ENCODE data around the gene CHST14. TPM values are rescaled to one million over a fixed set of nuclear protein-coding genes. Genes with fewer than 3 reads are reported as not detected.

The CHST14 gene
- total and polyA plus RNA-seq, 2 of the 8 experiments (the other 6 are each of a cell fraction or from before 2014, with no cell fraction given): 13.4 to 20.3 TPM

- CTCF ChIA-PET (ENCODE audit: partially characterized antibody): interaction anchor here (0.6 to 1.7 kb wide), 11 partner anchors 10 to 155 kb away, joined by 3 to 7 read pairs (median 3); partner anchors contain the start of gene CCDC9B
- Histone ChIP-seq H3K23me2 (ENCODE audit: low read depth, low read length) (peaks cover 26% of the 10 kb centered on the region), H4K8ac (ENCODE audit: extremely low read depth, insufficient read depth, low read length) (no peak overlapping the region; the same call in 1 of the 2 replicates), H2BK20ac (ENCODE audit: low read length) (0 out of 2 replicates have a peak overlapping the region, but pooled peaks have one; percentile 72), H3K27me3 (replicated peaks in 1 of 4; ENCODE audit: control insufficient read depth in 3 of 4, extremely low read depth in 1 of 4, insufficient read depth in 3 of 4, low read length in 3 of 4) (peaks cover 0 to 31% (median 18%) of the 10 kb centered on the region in 4 experiments; a peak in 5 of 7 replicates), H3K9ac (replicated peaks in 1 of 4; ENCODE audit: extremely low read depth in 1 of 4, low read depth in 3 of 4, low read length in 3 of 4) (no peak overlapping the region), H4K20me1 (replicated peaks in 1 of 2; ENCODE audit: control insufficient read depth in 1 of 2, insufficient read depth in 2 of 2, low read length in 2 of 2) (peaks cover 0 to 2% of the 10 kb centered on the region in 2 experiments), H3K14ac (ENCODE audit: insufficient read length) (no peak overlapping the region), H2BK12ac (ENCODE audit: low read depth, low read length) (peak overlapping the region; percentile 69; the same call in 1 of the 2 replicates), H3K36me3 (ENCODE audit: control insufficient read depth in 2 of 4, insufficient read depth in 4 of 4, low read length in 3 of 4) (no peaks in the 10 kb centered on the region), H3K79me1 (ENCODE audit: low read depth, low read length) (no peaks in the 10 kb centered on the region), H2BK5ac (ENCODE audit: low read depth, low read length) (peak overlapping the region; percentile 69; the same call in 1 of the 2 replicates), H3K4me2 (ENCODE audit: insufficient read depth in 1 of 2, low read depth in 2 of 2, low read length in 2 of 2) (peak overlapping the region; percentile 98 to 100), H3K4me1 (replicated peaks in 1 of 4; ENCODE audit: control insufficient read depth in 3 of 4, insufficient read depth in 4 of 4, low read length in 3 of 4) (peaks cover 7 to 38% (median 29%) of the 10 kb centered on the region in 4 experiments), H2BK120ac (replicated peaks; ENCODE audit: low read depth, low read length) (no peak overlapping the region), H2BK15ac (ENCODE audit: low read length) (peak overlapping the region; percentile 92; the same call in 1 of the 2 replicates), H3K4ac (replicated peaks; ENCODE audit: insufficient read length, low read depth, low read length) (peak overlapping the region; percentile 19), H3K9me3 (ENCODE audit: insufficient read depth in 2 of 2, low read depth in 1 of 2, low read length in 1 of 2) (no peaks in the 10 kb centered on the region), H2AK5ac (ENCODE audit: low read depth, low read length) (0 out of 2 replicates have a peak overlapping the region, but pooled peaks have one; percentile 2), H3K56ac (replicated peaks; ENCODE audit: insufficient read length, low read depth, low read length) (no peak overlapping the region), H4K91ac (replicated peaks; ENCODE audit: insufficient read length, low read length) (peak overlapping the region; percentile 58), H3K79me2 (ENCODE audit: control insufficient read depth in 1 of 2, insufficient read depth in 2 of 2, low read length in 2 of 2) (peaks cover 0 to 16% of the 10 kb centered on the region in 2 experiments; a peak in 1 of 4 replicates), H3K18ac (ENCODE audit: extremely low read depth, low read length) (peak overlapping the region; percentile 99), H3K27ac (ENCODE audit: low read depth, low read length) (no peak overlapping the region), H2AFZ (ENCODE audit: low read length) (no peak overlapping the region), H4K5ac (ENCODE audit: insufficient read length, low read depth, low read length) (no peak overlapping the region), H3K4me3 (ENCODE audit: extremely low read depth in 1 of 4, insufficient read depth in 2 of 4, low read depth in 3 of 4, low read length in 4 of 4) (peak overlapping the region; percentile 59 to 97 (median 74); a peak in 7 of 8 replicates), H3K23ac (ENCODE audit: insufficient read length) (no peak overlapping the region)
- FAIRE-seq (no peak), DNase-seq (ENCODE audit: low read depth in 1 of 2, low spot score in 2 of 2) (no peak)
- 51% methylated on average over 19 of the region's 20 CpGs; no CpG with 5 or more reads in 1 of the 2 experiments for WGBS, 2 experiments (ENCODE audit: extremely low coverage in 1 of 2, insufficient coverage in 1 of 2, insufficient read length in 1 of 2, insufficient replicate concordance in 2 of 2, low coverage in 1 of 2, low lambda C conversion rate in 2 of 2, missing lambda C conversion rate in 1 of 2)
- POLR2A ChIA-PET (ENCODE audit: partially characterized antibody): interaction anchor here (0.8 to 3.6 kb wide), 9 partner anchors 9 to 134 kb away, joined by 3 to 23 read pairs (median 3); partner anchors contain the start of genes KNSTRN and RPUSD2
- TF ChIP-seq ATF2 (IDR thresholded peaks at IDR 0.05; ENCODE audit: low read length) (no peak), SAP30 (IDR thresholded peaks at IDR 0.05; ENCODE audit: insufficient read depth, insufficient replicate concordance, low read length) (no peak), MAX (IDR thresholded peaks at IDR 0.05) (no peak), CHD1 (IDR thresholded peaks at IDR 0.05; ENCODE audit: low read depth, low read length) (no peak), SIRT6 (IDR thresholded peaks at IDR 0.05; ENCODE audit: low read length) (no peak), E2F6 (IDR thresholded peaks at IDR 0.05) (peak; percentile 67), KDM4A (IDR thresholded peaks at IDR 0.05; ENCODE audit: low read depth, low read length, severe bottlenecking) (no peak), NRF1 (IDR thresholded peaks at IDR 0.05; ENCODE audit: low read depth, low read length) (no peak)
Observed at GRCh38 chr15:40435023-40435709, 35.6 kb upstream of the CHST14 start.
